ENCODE data around the gene LPCAT4.

The LPCAT4 gene

DNA sequence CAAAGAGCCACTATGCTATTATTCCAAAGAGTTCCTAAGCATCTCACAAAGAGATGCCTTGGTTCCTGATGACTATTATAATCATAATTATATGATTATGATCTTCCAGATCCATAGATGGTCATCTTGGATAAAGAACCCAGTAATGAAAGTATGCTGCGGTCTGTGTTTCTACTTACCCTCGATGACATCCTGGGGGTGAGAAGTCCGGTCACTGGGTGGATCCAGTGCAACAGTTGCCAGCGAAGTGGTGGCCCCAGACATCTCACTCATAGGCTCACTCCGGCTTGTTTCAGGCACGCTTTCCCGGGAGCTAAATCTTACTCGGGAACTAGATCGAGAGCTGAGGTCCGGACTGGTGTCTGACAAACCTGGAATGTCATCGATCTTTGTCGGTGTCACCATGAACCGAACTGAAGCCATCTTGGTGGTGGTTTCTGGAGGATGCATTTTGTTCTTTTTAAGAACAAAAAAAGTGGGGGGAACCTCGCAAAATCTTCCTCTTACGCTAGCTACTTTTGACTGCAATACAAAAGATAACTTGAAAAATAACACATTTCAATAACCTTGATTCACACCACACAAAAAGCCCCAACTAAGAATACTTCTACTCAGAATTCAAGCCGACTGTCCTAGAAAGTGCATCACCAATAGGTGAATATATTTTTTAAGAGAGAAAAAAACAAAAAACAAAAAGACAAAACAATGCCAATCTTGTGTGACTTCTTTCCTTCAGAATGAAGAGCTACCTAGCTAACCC lies 30.6 kb downstream of the LPCAT4 start:
- no peak for DNase-seq

DNA sequence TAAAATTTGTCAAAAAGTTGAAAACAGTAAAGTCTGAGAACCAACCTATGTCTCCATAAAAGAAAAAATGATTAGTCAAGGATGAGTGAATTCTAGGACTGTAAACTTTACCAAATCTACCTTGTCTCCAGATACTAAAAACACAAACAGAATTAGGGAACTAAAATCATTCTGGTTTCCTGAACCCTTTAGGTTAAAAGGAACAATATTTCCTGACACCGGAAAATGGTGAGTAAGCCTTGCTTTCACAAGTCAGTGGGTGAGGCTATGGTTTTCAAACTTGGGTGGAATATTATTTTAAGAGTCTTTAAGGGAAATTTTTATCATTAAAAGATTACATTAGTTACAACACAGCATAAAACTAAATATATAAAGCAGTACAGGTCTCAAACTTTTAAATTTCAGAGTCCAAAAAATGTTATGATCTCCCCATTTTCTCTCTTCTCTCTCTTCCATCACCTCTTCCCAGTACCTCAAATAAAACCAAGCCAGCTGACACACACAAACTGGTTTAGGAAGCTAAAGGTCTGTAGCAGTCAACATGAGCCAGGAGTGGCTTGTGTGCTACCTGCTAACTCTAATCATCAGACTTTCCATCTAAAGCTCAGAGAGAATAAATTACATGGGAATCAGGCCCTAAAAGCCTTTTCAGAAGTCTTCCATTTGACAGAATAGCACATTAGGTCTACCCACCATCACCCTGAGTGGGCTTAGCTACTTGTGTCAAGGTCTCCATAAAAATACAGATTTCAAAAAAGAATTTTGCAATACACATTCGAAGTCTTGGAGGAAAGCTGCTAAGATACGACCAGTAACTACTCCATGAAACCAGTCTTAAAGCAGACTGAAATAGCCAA lies 31.6 kb downstream of the LPCAT4 start:
- no peak for DNase-seq

DNA sequence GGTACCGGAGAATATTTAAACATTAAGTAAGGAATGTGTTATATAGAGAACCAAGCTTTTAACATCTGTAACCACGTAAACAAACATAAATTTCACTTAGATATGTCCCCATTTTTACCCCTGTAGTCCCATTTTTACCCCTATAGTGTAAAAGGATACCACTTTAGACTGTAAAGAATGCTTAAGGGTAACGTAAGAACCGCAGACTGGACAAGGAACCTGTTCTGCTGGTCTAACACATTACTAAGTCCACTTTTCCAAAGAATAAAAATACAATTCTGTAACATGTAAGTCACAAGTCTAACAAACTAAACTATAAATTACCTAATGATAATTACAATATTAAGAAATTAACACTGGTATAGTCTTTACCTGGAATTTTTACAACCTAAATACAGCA lies 32.3 kb downstream of the LPCAT4 start:
- no peak for DNase-seq

DNA sequence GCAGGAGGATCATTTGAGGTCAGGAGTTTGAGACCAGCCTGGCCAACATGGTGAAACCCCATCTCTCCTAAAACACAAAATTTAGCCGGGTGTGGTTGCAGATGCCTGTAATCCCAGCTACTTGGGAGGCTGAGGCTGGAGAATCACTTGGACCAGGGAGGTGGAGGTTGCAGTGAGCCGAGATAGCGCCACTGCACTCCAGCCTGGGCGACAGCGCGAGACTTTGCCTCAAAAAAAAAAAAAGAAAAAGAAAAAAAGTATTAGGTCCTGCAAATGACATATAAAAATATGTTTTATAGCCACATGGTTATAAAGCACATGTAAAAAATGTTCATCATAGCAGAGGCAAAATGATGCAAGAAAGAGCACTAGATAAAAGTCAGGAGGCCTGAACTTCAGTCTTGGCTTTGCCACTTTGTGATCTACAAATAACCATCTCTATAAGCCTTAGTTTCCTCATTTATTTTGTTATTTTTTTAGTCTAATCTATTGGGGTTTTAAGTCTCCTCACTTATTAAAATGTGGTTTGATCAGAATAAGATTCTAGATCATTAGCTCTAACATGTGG lies 34.4 kb downstream of the LPCAT4 start:
- no peak for DNase-seq

DNA sequence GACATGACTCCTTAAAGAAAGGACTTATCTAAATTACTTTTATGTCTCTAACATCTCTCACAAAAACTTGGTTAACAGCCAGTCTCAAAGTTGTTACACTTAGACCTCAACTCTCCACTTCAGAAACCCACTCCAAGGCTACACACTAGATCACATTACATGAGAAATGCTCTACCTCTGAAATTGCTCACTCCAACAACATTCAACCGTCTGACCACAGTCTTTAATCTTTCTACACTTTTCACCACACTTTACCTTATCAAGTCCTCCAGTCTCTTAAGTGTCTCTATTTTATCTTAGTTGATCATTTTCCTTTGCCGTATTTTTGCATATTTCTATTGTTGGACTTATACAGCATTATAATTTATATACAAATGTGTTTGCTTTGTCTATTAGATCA lies 35.2 kb downstream of the LPCAT4 start:
- DNase-seq: no peak

DNA sequence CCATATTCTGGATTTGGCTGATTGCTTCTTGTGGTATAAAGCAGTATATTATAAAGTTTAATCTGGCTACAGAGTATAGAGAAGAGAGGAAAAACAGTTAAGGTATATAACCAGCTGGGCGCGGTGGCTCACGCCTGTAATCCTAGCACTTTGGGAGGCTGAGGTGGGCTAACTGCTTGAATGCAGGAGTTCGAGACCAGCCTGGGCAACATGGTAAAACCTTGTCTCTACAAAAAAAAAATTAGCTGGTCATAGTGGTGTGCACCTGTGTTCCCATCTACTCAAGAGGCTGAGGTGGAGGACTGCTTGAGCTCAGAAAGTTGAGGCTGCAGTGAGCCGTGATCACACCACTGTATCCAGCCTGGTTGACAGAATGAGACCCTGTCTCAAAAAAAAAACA lies 36.7 kb downstream of the LPCAT4 start:
- DNase-seq: no peak

DNA sequence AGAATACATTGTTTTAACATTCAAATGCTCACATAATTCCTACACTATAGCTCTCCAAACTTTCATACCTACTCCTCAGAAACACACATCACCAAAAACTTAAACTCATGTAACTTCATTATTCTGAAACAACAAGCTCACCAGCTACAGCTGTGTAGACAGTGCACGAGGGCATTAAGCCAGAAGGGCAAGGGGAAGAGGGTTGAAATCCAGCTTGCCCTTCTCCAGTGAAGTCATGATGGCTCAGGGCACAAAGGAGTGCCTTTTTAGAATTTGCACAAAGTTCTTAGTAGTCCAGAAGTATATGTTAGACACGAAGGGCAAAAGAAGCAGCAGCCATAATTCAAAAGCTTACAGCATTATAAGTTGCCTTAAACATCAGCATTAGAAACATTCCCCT lies 38.0 kb downstream of the LPCAT4 start:
- no peak for DNase-seq

DNA sequence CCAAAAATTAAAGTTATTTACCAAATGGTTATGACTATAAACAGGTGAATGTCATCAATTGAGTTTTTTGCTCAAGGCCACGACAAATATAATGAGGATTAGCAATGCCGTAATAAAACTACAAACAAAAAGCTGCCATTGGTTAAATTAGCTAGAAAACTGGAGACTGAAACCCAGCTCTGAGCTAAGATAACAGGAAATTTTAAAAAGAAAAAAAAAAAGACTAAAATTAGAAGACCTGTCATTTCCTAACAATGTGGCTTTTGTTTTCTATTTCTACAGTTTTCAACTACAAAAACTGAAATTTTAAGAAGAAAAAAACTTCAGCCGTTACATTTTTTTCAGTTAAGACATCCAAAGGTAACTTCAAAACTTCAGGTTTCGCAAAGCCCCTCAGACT lies 39.1 kb downstream of the LPCAT4 start:
- DNase-seq: no peak

DNA sequence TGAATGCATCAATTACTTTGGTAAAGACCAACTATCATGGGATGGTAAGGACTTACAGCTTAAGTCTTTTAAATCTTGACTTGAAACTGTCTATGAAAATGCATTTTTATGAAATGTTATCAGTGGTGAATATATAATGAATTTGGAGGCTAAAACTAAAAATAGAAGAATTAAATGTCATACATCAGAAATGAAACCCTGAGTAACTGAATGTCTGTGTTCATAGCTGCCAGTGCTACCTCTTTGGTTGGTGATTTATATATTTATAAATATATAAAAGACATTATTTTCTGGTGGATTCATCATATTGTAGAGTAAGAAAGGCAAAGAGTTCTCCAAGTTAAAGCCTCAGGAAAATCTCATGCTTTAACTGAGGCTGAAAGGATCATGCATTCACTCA lies 41.6 kb downstream of the LPCAT4 start:
- DNase-seq: no peak

DNA sequence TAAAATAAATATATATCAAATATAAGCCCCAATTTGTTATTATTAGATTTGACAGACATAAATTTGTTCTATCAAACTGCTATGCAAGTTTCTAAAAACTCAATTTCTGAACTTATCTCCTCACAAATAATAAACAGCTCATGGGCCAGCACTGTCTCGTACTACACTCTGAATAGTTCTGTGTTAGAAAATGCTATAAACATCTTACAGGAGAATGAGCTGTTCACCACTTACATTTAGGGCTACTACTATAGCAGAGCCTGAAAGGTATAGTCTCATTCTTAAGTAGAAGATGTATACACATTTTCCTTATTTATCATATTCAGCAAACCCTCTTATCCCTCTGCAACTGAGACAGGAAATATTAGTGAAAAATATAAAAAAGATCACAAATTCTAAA lies 42.1 kb downstream of the LPCAT4 start:
- DNase-seq: no peak

DNA sequence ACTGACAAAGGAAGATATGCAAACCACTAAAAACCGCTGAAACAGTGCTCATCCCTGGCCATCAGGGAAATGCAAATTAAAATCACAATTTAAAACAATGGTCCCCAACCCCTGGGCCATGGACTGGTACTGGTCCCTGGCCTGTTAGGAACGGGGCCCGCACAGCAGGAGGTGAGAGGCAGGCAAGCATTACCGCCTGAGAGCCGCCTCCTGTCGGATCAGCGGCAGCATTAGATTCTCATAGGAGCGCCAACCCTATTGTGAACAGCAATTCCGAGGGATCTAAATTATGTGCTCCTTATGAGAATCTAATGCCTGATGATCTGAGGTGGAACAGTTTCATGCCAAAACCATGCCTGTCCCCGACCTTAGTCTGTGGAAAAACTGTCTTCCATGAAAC lies 43.8 kb downstream of the LPCAT4 start:
- DNase-seq: no peak

DNA sequence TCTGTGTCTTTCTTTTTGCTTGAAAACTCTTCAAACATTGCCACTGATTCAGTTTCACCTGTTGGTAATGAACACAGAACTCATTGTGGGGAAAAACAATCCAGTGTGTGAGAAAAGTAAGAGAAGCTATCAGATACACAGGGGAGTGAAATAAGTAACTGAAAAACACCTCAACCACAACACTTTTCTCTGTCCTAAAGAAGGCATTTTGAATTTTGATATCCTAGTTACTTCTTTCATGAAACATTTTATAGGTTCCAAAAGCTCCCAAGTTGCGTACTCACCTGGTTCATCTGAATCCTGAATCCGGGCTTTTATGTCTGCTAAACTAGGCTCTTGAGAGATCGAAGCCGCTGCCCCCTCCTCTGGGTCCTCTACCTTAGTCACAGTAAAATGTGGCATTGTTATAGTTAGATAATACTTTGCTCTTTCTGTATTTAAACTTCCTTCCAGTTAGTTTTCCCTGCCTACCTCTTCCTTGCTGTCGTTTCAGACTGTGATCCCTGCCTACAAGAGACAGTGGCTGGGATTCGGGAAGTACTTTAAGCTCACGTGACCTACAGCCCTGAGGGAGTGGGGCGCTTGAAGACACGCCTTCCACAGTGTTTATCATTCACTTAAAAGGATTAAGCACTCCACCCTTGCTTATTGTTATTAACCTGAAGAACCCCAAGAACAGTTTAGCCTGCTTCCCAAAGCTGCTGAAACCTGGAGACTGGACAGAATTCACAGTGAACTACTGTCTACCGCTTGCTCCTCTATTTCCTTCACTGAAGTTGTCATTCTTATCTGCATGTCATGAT lies 48.5 kb downstream of the LPCAT4 start:
- DNase-seq: no peak

DNA sequence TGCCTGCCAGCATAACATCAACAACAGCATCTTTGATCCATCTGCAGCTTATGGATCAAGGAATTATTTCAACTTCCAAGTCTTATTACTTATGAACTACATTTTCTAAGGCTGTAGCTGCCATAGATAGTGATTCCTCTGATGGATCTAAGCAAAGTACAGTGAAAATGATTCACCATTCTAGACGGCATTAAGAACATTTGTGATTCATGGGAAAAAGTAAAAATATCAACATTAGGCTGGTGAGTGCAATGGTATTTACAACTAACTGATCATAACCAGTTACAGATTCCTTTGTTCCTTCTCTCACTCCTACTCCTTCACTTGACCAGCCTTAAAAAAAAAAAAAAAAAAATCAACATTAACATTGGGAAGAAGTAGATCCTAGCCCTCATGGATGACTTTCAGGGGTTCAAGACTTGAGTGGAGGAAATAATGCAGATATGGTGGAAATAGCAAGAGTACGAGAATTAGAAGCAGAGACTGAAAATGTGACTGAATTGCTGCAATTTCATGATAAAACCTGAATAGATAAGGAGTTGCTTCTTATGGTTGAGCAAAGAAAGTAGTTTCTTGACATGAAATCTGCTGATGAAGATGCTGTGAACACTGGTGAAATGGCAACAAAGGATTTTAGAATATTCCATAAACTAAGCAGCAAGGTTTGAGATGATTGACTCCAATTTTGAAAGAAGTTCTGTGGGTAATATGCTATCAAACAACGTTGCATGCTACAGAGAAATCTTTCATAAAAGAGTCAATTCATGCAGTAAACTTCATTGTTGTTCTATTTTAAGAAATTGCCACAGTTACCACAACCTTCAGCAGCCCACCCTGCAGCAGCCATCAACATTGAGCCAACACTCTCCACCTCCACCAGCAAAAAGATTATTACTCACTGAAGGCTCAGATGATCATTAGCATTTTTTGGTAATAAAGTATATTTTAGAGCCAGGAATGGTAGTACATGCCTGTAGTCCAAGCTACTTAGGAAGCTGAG lies 52.2 kb downstream of the LPCAT4 start:
- no peak for DNase-seq

DNA sequence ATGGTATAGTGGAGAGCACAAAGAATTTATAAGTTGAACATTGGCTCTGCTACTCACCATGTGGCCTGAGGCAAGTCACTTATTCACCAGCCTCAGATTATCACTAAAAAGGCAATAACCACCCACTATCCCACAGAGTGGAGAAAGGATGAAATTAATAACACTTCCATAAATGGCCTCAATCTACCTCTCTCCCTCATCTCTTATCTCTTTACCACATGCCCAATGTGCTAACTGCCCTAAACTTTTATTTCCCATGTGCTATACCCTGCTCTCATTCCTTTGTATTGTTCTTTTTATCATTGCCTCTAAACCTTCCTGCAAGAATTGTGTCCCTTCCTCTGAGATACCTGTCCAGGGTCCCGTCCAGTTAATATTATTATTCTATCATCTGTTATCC lies 55.4 kb downstream of the LPCAT4 start:
- DNase-seq: no peak
